IPS-15b (cell line): ENCODE data around the gene SLC39A3.

Experiments used
- H3K27me3 ChIP-seq: one replicate; pipeline ENCODE4 v1.6.1; 2013; ENCODE audit warnings: low read length; ENCODE audit not compliant: control insufficient read depth, insufficient read depth
- H3K36me3 ChIP-seq: one replicate; pipeline ENCODE4 v1.6.1; 2013; ENCODE audit warnings: low read length; ENCODE audit not compliant: control insufficient read depth, insufficient read depth
- H3K4me1 ChIP-seq: one replicate; pipeline ENCODE4 v1.6.1; 2013; ENCODE audit warnings: mild to moderate bottlenecking, low read length; ENCODE audit not compliant: control insufficient read depth, insufficient read depth
- H3K4me3 ChIP-seq: one replicate; pipeline ENCODE4 v1.5.1; 2013; ENCODE audit warnings: low read depth, low read length
- H3K9ac ChIP-seq: one replicate; pipeline ENCODE4 v1.6.1; 2013; ENCODE audit warnings: low read depth, mild to moderate bottlenecking, low read length
- H3K9me3 ChIP-seq: one replicate; pipeline ENCODE4 v1.6.1; 2013; ENCODE audit warnings: mild to moderate bottlenecking, low read length; ENCODE audit not compliant: control insufficient read depth, insufficient read depth

SLC39A3 gene

GRCh38 chr19:2733930-2734588 lies 5.8 kb downstream of the SLC39A3 start:
- Histone ChIP-seq H3K4me1 (no peaks in the 10 kb centered on the region), H3K36me3 (peaks cover 31% of the 10 kb centered on the region), H3K9ac (no peak overlapping the region), H3K9me3 (no peaks in the 10 kb centered on the region), H3K4me3 (no peak overlapping the region), H3K27me3 (no peaks in the 10 kb centered on the region)

- Histone ChIP-seq H3K36me3 (peaks cover 31% of the 10 kb centered on the region), H3K27me3 (no peaks in the 10 kb centered on the region), H3K4me1 (no peaks in the 10 kb centered on the region), H3K9ac (no peak overlapping the region), H3K9me3 (no peaks in the 10 kb centered on the region), H3K4me3 (no peak overlapping the region)
Measured at GRCh38 chr19:2732883-2733282, 6.9 kb downstream of the SLC39A3 start.

GRCh38 chr19:2732157-2732725 lies 7.6 kb downstream of the SLC39A3 start:
- H3K4me1 ChIP-seq: no peaks in the 10 kb centered on the region
- H3K9me3 ChIP-seq: no peaks in the 10 kb centered on the region
- H3K9ac ChIP-seq: no peak overlapping the region
- H3K36me3 ChIP-seq: peaks cover 31% of the 10 kb centered on the region
- no peak overlapping the region for H3K4me3 ChIP-seq
- no peaks in the 10 kb centered on the region for H3K27me3 ChIP-seq

GRCh38 chr19:2731181-2731995 lies 8.4 kb downstream of the SLC39A3 start:
- Histone ChIP-seq H3K4me3 (no peak overlapping the region), H3K9ac (no peak overlapping the region), H3K36me3 (peaks cover 25% of the 10 kb centered on the region), H3K4me1 (no peaks in the 10 kb centered on the region), H3K9me3 (no peaks in the 10 kb centered on the region), H3K27me3 (no peaks in the 10 kb centered on the region)

- H3K36me3 ChIP-seq: peaks cover 15% of the 10 kb centered on the region
- H3K9ac ChIP-seq: no peak overlapping the region
- H3K4me1 ChIP-seq: no peaks in the 10 kb centered on the region
- no peak overlapping the region for H3K4me3 ChIP-seq
- H3K27me3 ChIP-seq: no peaks in the 10 kb centered on the region
- no peaks in the 10 kb centered on the region for H3K9me3 ChIP-seq
Measured at GRCh38 chr19:2729943-2730818, 9.6 kb downstream of the SLC39A3 start.

- Histone ChIP-seq H3K4me3 (no peak overlapping the region), H3K36me3 (peaks cover 7% of the 10 kb centered on the region), H3K9me3 (no peaks in the 10 kb centered on the region), H3K9ac (no peak overlapping the region), H3K4me1 (no peaks in the 10 kb centered on the region), H3K27me3 (no peaks in the 10 kb centered on the region)
Measured at GRCh38 chr19:2728783-2729387, 10.9 kb downstream of the SLC39A3 start.

- H3K36me3 ChIP-seq: no peaks in the 10 kb centered on the region
- no peak overlapping the region for H3K9ac ChIP-seq
- H3K27me3 ChIP-seq: no peaks in the 10 kb centered on the region
- no peak overlapping the region for H3K4me3 ChIP-seq
- no peaks in the 10 kb centered on the region for H3K4me1 ChIP-seq
- H3K9me3 ChIP-seq: no peaks in the 10 kb centered on the region
Measured at GRCh38 chr19:2727640-2727944, 12.2 kb downstream of the SLC39A3 start.

- Histone ChIP-seq H3K36me3 (no peaks in the 10 kb centered on the region), H3K9ac (peak overlapping the region; percentile 37), H3K27me3 (no peaks in the 10 kb centered on the region), H3K9me3 (no peaks in the 10 kb centered on the region), H3K4me1 (peaks cover 2% of the 10 kb centered on the region), H3K4me3 (no peak overlapping the region)
Measured at GRCh38 chr19:2726904-2727639, 12.7 kb downstream of the SLC39A3 start.

GRCh38 chr19:2726160-2726855 lies 13.5 kb downstream of the SLC39A3 start:
- Histone ChIP-seq H3K27me3 (no peaks in the 10 kb centered on the region), H3K9ac (no peak overlapping the region), H3K36me3 (no peaks in the 10 kb centered on the region), H3K9me3 (no peaks in the 10 kb centered on the region), H3K4me3 (no peak overlapping the region), H3K4me1 (peaks cover 2% of the 10 kb centered on the region)

- H3K9me3 ChIP-seq: no peaks in the 10 kb centered on the region
- H3K27me3 ChIP-seq: no peaks in the 10 kb centered on the region
- H3K4me3 ChIP-seq: no peak overlapping the region
- no peaks in the 10 kb centered on the region for H3K36me3 ChIP-seq
- no peak overlapping the region for H3K9ac ChIP-seq
- peaks cover 2% of the 10 kb centered on the region for H3K4me1 ChIP-seq
Measured at GRCh38 chr19:2724148-2724557, 15.7 kb downstream of the SLC39A3 start.
